Suprapubic skin (tissue), 3 donors: ENCODE measurements around the gene AGPAT2.

Source experiments
- CTCF ChIP-seq, 2 donors: fragments of 200-600 bp in 1 of 2; fragments of 450-650 bp in 1 of 2; sonication (generic) in 1 of 2; IDR thresholded peaks; one replicate each; pipeline ENCODE4 v1.5.1; 2016 to 2019; ENCODE audit warnings: antibody characterized with exemption in 2 of 2, mild to moderate bottlenecking in 1 of 2, moderate library complexity in 1 of 2
- POLR2A ChIP-seq, 2 donors: fragments of 450-650 bp; IDR thresholded peaks; one replicate each; pipeline ENCODE4 v1.6.1; 2017; ENCODE audit warnings: antibody characterized with exemption in 2 of 2, mild to moderate bottlenecking in 2 of 2, moderate library complexity in 2 of 2

DNA sequence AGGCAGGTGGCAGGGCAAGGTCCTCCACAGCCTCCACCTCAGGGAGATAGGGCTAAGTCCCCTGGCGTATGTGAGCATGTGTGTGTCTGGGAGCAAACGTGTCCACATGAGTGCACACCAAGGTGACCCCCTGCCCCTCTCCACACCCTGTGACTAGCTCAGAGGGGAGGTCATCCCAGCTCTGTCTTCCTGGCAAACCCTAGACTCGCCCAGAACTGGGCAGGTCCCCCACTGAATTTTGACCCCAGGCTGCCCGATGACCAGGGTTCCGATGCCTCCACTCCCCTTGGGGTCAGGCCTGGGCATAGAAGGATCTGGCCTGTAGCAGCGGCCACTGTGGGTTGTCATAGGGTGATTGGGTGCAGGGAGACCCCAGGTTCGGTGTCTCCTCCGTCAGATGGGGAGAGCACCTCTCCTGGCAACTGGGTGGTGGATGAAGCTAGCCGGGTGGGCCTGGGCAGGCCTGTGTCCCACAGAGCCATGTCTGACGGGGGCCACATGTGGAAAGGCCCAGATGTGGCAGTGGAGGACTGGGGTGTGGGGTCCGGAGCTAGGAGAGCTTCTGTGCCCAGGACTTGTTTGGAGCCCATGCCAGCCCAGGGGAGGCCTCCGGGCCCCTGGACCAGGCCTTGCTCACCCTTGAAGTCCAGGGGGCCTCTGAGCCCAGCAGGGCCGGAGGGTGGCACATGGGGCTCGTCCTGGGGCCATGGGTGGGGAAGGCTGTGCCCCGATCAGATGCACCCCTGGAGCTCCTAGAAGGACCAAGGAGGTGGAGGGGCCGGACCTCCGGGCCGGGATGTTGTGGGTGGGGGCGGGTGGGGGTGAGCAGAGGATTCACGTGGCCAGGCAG is 31.3 kb upstream of the AGPAT2 start:
- TF ChIP-seq POLR2A (IDR thresholded peaks at IDR 0.05) (no peak), CTCF (IDR thresholded peaks at IDR 0.05) (no peak)
